Dedifferentiated amniotic fluid mesenchymal stem cell (primary cell): Measurements from ENCODE around the gene CYP4A22.
A peak's percentile ranks its signal among the peaks of the same experiment; 100 is the strongest.
"Not testable (repeated sequence)": the region's sequence is repeated elsewhere in the genome, so short reads cannot be mapped to it uniquely, and the experiment has no call there.

Experiments used
- DNase-seq: peaks from one replicate; pipeline ENCODE4 v3.0.0-alpha.2; 2016; ENCODE audit errors: extremely low spot score

Gene CYP4A22

GRCh38 chr1:47156457-47156856 is 19.2 kb downstream of the CYP4A22 start:
- DNase-seq = not testable (repeated sequence)

GRCh38 chr1:47157957-47158356 is 20.7 kb downstream of the CYP4A22 start:
- DNase-seq = not testable (repeated sequence)

GRCh38 chr1:47160716-47161115 is 23.5 kb downstream of the CYP4A22 start:
- DNase-seq = no peak

GRCh38 chr1:47161298-47162040 is 24.2 kb downstream of the CYP4A22 start:
- DNase-seq = no peak

GRCh38 chr1:47164552-47164951 is 27.3 kb downstream of the CYP4A22 start:
- no peak for DNase-seq

GRCh38 chr1:47172782-47173181 is 35.5 kb downstream of the CYP4A22 start:
- no peak for DNase-seq

GRCh38 chr1:47174656-47175020 is 37.4 kb downstream of the CYP4A22 start:
- no peak for DNase-seq

- peak; percentile 57 for DNase-seq
These were observed 38.1 kb downstream of the CYP4A22 start for GRCh38 chr1:47175227-47175934.

GRCh38 chr1:47178020-47178419 is 40.8 kb downstream of the CYP4A22 start:
- DNase-seq = no peak

GRCh38 chr1:47178654-47179016 is 41.4 kb downstream of the CYP4A22 start:
- no peak for DNase-seq

GRCh38 chr1:47179017-47179987 is 42.1 kb downstream of the CYP4A22 start:
- peak; percentile 95 for DNase-seq

GRCh38 chr1:47179988-47180563 is 42.8 kb downstream of the CYP4A22 start:
- no peak for DNase-seq

GRCh38 chr1:47180603-47181094 is 43.4 kb downstream of the CYP4A22 start:
- no peak for DNase-seq

GRCh38 chr1:47181095-47181954 is 44.1 kb downstream of the CYP4A22 start:
- no peak for DNase-seq

- DNase-seq = no peak
These were observed 44.9 kb downstream of the CYP4A22 start for GRCh38 chr1:47181955-47182675.

- no peak for DNase-seq
These were observed 45.5 kb downstream of the CYP4A22 start for GRCh38 chr1:47182676-47183235.

GRCh38 chr1:47183308-47184089 is 46.3 kb downstream of the CYP4A22 start:
- DNase-seq = no peak

GRCh38 chr1:47184090-47184821 is 47.0 kb downstream of the CYP4A22 start:
- DNase-seq = no peak
